ENCODE measurements around the gene PCED1B. TPM values are rescaled to one million over a fixed set of nuclear protein-coding genes. Genes with fewer than 3 reads are reported as not detected.

The PCED1B gene
- polyA plus RNA-seq, 1 donor (not counting 4 experiments of a cell fraction or from before 2014, with no cell fraction given): 3.2 TPM

DNA sequence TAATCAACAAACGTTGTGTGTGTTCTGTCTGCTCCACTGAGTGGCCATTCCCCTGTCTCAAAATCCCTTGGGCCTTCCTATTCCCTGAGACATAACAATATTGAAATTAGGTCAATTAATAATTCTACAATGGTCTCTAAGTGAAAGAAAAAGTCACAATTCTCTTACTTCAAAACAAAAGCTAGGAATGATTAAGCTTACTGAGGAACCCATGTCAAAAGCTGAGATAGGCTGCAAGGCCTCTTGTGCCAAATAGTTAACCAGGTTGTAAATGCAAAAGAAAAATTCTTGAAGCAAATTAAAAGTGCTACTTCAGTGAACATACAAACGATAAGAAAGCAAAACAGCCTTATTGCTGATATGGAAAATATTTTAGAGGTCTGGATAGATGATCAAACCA lies 65.3 kb downstream of the PCED1B start:
- FAIRE-seq (no peak), DNase-seq (ENCODE audit: low read depth, low spot score) (no peak)
- no peaks in the 10 kb centered on the region for H3K9me3 ChIP-seq (ENCODE audit: control insufficient read depth, low read depth, low read length)
- H3K4me1 ChIP-seq (ENCODE audit: control insufficient read depth, extremely low read depth, insufficient read depth, low read length): peaks cover 6% of the 10 kb centered on the region
- no peak overlapping the region for H3K4me2 ChIP-seq (ENCODE audit: control insufficient read depth, extremely low read depth, insufficient read depth, low read depth, low read length)
- dilution Hi-C loops (cut with MboI; ENCODE audit: extremely low pct_ligation_motif_present, low sequenced_read_pairs): no loop called here
- H3K79me2 ChIP-seq (ENCODE audit: control insufficient read depth, insufficient read depth, low read length): no peaks in the 10 kb centered on the region
- no peak for TF ChIP-seq CTCF (optimal IDR thresholded peaks at IDR 0.05 in 1 of 3, IDR thresholded peaks at IDR 0.05 in 1 of 3, conservative IDR thresholded peaks at IDR 0.05 in 1 of 3; ENCODE audit: extremely low read depth in 1 of 3, insufficient read depth in 2 of 3, low read length in 3 of 3)
- no peak for TF ChIP-seq EZH2 (IDR thresholded peaks at IDR 0.05; ENCODE audit: low read length)
- peaks cover 0 to 9% of the 10 kb centered on the region in 2 experiments for H3K36me3 ChIP-seq (ENCODE audit: control insufficient read depth in 2 of 2, extremely low read depth in 1 of 2, insufficient read depth in 2 of 2, low read length in 2 of 2)
- H2AFZ ChIP-seq (ENCODE audit: control insufficient read depth, low read length): no peak overlapping the region
- no peak overlapping the region for H3K4me3 ChIP-seq (ENCODE audit: control insufficient read depth in 2 of 3, extremely low read depth in 1 of 3, insufficient read depth in 2 of 3, low read depth in 1 of 3, low read length in 3 of 3)
- H3K9me1 ChIP-seq (ENCODE audit: control insufficient read depth, extremely low read depth, insufficient read depth, low read length): no peaks in the 10 kb centered on the region
- no peak overlapping the region for H3K9ac ChIP-seq (ENCODE audit: control insufficient read depth, extremely low read depth, insufficient read depth, low read length)
- H3K27me3 ChIP-seq (ENCODE audit: control insufficient read depth, extremely low read depth, insufficient read depth, low read length): no peaks in the 10 kb centered on the region
- no peaks in the 10 kb centered on the region for H4K20me1 ChIP-seq (ENCODE audit: control insufficient read depth, extremely low read depth, insufficient read depth, low read length)
- no peak overlapping the region for H3K27ac ChIP-seq (ENCODE audit: control insufficient read depth, insufficient read depth, low read length)

DNA sequence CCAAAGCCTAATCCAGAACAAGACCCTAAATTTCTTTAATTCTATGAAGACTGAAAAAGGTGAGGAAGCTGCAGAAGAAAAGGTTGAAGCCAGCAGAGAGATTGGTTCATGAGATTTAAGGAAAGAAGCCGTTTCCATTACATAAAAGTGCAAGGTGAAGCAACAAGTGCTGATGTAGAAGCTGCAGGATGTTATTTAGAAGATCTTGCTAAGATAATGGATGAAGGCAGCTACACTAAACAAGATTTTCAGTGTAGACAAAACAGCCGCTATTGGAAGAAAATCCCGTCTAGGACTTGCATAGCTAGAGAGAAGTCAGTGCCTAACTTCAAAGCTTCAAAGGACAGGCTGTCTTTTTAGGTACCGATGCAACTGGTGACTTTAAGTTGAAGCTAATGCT lies 65.8 kb downstream of the PCED1B start:
- peaks cover 0 to 9% of the 10 kb centered on the region in 2 experiments for H3K36me3 ChIP-seq (ENCODE audit: control insufficient read depth in 2 of 2, extremely low read depth in 1 of 2, insufficient read depth in 2 of 2, low read length in 2 of 2)
- peaks cover 6% of the 10 kb centered on the region for H3K4me1 ChIP-seq (ENCODE audit: control insufficient read depth, extremely low read depth, insufficient read depth, low read length)
- TF ChIP-seq EZH2 (IDR thresholded peaks at IDR 0.05; ENCODE audit: low read length) (no peak), CTCF (optimal IDR thresholded peaks at IDR 0.05 in 1 of 3, IDR thresholded peaks at IDR 0.05 in 1 of 3, conservative IDR thresholded peaks at IDR 0.05 in 1 of 3; ENCODE audit: extremely low read depth in 1 of 3, insufficient read depth in 2 of 3, low read length in 3 of 3) (no peak)
- FAIRE-seq: no peak
- H4K20me1 ChIP-seq (ENCODE audit: control insufficient read depth, extremely low read depth, insufficient read depth, low read length): no peaks in the 10 kb centered on the region
- no peak overlapping the region for H3K4me3 ChIP-seq (ENCODE audit: control insufficient read depth in 2 of 3, extremely low read depth in 1 of 3, insufficient read depth in 2 of 3, low read depth in 1 of 3, low read length in 3 of 3)
- no peaks in the 10 kb centered on the region for H3K27me3 ChIP-seq (ENCODE audit: control insufficient read depth, extremely low read depth, insufficient read depth, low read length)
- H3K4me2 ChIP-seq (ENCODE audit: control insufficient read depth, extremely low read depth, insufficient read depth, low read depth, low read length): no peak overlapping the region
- H3K79me2 ChIP-seq (ENCODE audit: control insufficient read depth, insufficient read depth, low read length): no peaks in the 10 kb centered on the region
- dilution Hi-C loops (cut with MboI; ENCODE audit: extremely low pct_ligation_motif_present, low sequenced_read_pairs): no loop called here
- no peak overlapping the region for H3K27ac ChIP-seq (ENCODE audit: control insufficient read depth, insufficient read depth, low read length)
- H3K9ac ChIP-seq (ENCODE audit: control insufficient read depth, extremely low read depth, insufficient read depth, low read length): no peak overlapping the region
- no peaks in the 10 kb centered on the region for H3K9me1 ChIP-seq (ENCODE audit: control insufficient read depth, extremely low read depth, insufficient read depth, low read length)
- no peaks in the 10 kb centered on the region for H3K9me3 ChIP-seq (ENCODE audit: control insufficient read depth, low read depth, low read length)
- DNase-seq (ENCODE audit: low read depth, low spot score): no peak
- H2AFZ ChIP-seq (ENCODE audit: control insufficient read depth, low read length): no peak overlapping the region

All from keratinocyte (primary cell).